ENCODE data around the gene C16orf82.

DNA sequence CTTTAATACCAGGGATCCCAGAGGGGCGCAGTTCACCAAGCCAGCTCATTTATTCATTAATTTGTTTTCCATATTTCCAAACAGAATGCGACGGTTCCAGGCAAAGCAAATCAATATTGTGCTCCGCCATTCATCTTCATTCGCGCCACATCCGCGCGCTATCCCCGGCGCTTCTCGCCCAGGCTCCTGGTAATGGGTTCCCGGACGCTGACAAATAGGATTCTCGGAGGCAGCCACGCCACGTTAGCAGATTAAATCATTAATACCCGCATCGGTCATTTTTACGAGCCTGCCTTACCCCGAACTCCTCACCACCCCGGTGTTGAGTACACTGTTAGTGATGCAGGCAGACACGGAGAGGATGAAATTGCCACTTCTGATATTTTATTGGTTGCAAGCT, 26.0 kb upstream of the C16orf82 start:
- TF ChIP-seq POLR2AphosphoS5 (IDR thresholded peaks at IDR 0.05; ENCODE audit: borderline replicate concordance, low read depth, low read length), result no peak
- TF ChIP-seq EZH2 (IDR thresholded peaks at IDR 0.05), result no peak
- no peak for TF ChIP-seq FOXP2 (optimal IDR thresholded peaks at IDR 0.05; ENCODE audit: control extremely low read depth, extremely low read length, insufficient read depth)

Measured in SK-N-MC (cell line).